GM19025 (cell line): ENCODE measurements around the gene SNCAIP.

Experiments used
- ATAC-seq: cut with Tn5 transposase; IDR thresholded peaks from one replicate; pipeline ENCODE4 v1.9.1; 2021; ENCODE audit warnings: mild to moderate bottlenecking, low read depth, moderate library complexity; ENCODE audit not compliant: unreplicated experiment

SNCAIP gene

GRCh38 chr5:122391621-122392020 is 79.6 kb downstream of the SNCAIP start:
- no peak for ATAC-seq

DNA sequence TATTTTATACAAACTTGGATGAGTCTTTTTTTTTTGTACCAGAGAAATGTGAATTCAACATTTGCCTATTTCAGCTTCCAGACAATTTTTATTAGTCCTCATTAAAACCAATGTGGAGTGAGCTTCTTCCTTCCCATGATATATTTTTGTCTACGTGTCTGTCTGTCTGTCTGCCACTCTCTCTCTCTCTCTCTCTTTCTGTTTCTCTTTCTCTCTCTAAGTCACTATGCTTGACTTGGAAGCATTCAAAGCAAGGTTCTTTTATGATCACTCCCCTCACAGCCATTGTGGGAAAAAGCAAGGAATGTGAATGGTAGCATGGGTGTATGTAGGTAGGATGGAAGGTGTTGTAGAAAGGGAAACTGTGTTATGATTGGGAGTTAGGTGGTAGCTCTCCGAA is 80.2 kb downstream of the SNCAIP start:
- no peak for ATAC-seq

DNA sequence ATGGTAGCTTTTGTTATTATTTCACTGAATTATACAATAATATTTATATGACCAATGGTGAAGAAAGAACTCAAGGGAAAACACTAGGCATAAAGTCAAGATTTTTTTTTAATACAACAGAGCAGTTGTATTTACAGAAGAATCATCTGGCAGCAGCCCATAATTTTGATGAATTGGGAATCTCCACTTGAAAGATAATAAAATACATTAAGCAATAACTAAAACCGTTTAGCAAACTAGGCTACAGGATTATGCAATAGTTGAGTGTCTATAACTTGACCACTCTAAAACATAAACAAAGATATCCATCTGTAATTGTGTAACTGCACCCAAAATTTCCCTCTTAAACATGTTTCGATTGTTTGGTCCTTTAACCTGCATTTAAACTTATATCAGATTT is 80.8 kb downstream of the SNCAIP start:
- no peak for ATAC-seq

DNA sequence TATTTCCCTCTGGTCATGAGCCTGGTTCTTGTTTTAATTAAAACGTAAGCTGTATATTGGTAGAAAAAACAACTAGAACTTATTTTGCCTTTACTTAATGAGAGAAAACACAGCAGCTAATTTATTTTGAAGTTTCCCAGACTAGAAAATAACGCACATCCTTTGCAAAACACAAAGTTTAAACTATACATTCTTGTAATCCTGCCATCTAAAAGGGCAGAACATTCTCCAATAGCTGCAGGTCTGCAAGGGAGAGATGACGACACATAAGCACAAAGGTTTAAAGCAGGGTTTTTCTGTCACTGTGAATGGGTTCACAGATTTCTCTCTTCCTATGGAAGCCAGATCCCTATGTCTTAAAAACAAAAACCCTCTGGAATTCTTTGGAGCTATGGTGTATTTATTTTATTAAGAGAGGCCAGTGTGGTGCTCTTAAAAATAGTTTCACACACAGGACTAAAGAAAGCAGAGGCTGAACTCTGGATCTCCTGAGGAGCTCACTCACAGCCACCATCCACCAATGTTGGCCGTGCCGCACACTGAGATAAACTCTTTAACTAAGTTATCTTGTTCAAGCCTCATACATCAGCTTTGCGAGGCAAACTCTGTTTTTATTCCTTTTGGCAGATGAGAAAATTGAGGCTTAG is 82.4 kb downstream of the SNCAIP start:
- no peak for ATAC-seq

GRCh38 chr5:122398016-122398415 is 86.0 kb downstream of the SNCAIP start:
- ATAC-seq, result no peak

DNA sequence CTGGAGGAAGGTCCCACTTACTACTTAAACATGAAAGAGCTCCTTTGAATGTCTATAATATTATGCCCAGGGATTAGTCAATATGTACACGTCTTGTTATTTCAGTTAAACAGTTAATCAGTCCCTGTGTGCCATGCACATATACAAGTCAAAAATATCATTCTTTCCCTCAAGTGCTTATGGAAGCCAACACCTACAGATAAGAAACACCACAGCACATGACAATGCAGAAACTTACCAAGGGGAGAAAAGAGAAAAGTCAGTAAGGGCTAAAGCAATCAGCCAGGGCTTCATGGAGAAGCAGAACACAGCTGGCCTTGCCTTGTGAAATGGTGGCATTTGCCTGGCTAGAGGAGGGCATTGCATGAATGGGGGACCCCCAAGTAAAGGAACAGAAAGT is 88.3 kb downstream of the SNCAIP start:
- no peak for ATAC-seq

DNA sequence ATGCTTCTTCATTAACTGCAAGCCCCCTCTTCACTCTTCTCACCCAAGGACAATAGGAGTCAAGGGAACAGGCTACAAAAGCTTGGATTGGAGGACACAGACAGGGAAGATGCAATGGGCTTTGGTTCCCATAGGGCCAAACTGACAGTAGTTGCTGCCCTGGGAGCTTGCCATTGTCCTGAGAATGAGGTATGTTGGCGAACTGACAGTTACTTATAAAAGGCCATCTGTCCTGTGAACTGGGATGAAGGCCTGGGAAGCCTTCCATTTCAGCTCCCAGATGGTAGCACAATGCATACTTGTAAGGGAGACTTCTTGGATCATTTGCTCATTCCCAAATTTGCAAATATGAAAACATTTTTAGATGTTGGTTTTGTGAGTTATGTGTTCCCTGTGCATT is 88.9 kb downstream of the SNCAIP start:
- no peak for ATAC-seq

DNA sequence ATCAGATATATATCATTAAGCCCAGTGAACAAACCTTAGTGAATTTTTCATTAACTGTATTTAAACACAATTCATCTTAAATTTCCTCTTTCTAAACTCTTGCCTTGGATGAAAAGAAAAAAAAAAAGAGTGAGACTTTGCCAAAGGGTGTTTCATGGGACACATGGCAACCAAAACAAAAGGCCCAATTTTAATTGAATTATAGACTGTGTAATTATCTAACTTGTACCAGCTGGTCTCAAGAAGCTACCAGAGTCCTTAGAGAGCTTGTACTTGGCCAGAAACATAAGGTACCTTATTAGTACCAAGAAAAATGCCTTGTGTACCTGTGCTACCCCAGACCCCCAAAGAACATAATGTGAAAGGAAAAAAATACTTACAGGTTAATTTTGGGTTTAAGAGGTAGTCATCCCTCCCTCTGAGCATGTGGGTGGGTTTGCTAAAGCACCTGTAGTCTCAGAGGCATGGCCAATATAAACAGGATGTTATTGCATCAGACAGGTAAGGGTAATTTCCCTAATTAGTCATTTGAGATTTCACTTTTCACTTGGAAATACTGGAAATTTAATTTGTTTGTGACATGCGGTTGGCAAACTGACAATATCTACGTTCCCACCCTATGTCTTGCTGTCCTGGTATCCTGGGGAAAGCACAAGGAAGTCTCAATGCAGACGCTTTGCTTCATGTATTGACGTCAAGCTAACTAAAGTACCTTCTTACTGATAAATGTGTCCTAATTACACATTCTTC is 90.1 kb downstream of the SNCAIP start:
- no peak for ATAC-seq

GRCh38 chr5:122402955-122403685 is 91.1 kb downstream of the SNCAIP start:
- no peak for ATAC-seq

DNA sequence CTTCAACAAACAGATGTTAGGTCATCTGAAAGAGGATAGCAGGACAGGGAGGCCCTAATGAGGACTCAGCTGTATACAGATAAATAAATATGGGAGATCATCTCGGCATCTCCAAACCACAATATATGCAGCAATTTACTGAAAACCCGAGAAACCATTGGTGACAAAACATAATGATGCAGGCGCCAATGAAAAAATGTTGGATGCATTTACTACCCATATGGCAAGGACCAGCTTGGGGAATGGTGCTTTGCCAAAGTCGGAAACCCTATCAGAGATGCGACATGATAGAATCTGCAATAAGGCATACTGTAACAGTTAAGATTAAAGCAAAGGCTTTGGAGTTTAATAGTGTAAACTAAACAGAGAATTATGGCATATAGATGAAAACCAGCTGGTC is 92.0 kb downstream of the SNCAIP start:
- ATAC-seq, result no peak

GRCh38 chr5:122404653-122405362 is 92.8 kb downstream of the SNCAIP start:
- ATAC-seq, result no peak

- ATAC-seq, result no peak
These were observed 93.7 kb downstream of the SNCAIP start for GRCh38 chr5:122405751-122406150.

- no peak for ATAC-seq
These were observed 94.1 kb downstream of the SNCAIP start for GRCh38 chr5:122406181-122406580.

DNA sequence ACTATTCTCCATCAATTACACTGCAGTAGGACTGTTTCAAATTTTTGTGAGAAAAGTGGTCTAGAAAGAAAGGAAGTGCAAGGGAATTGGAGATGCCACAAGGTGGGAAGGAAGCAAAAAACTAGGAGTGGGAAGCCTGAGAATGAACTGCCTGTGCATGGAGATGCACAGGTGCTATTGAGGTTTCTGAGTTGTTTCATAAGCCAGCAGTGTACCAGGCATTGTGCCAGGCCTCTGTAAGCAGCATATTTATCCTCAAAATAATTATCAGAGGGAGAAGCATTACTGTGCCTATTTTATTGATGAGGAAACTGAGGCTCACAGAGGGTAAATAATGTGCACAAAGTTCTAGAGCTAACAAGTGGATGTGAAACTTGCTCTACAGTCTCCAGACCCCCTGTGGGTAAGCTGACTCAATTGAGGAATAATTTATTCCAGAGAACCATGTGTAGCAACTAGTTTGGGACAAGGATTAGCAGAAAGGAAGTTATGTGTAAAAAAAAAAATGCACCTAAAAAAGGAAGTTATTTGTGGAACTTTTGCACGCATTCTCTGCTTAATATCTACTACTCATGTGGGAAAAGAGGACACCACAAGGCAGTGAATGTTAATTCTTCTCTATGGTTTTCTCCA is 96.7 kb downstream of the SNCAIP start:
- no peak for ATAC-seq

DNA sequence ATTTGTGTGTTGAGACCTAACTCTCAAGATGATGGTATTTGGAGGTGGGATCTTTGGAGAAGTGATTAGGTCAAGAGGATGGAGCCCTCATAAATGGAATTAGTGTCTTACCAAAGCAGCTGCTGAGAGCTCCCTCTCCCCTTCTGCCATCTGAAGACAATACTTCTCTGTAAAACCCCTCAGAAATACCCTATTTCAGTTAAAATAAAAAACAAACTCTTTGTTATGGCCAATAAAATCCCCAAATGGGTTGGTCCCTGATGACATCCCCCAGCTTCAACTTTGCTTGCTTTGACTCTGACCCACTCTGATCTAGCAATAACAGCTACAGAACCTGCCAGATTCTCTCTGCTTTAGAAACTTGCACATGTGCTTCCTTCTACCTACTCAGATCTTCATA is 100.9 kb downstream of the SNCAIP start:
- no peak for ATAC-seq

- ATAC-seq, result no peak
These were observed 101.7 kb downstream of the SNCAIP start for GRCh38 chr5:122413722-122414121.

DNA sequence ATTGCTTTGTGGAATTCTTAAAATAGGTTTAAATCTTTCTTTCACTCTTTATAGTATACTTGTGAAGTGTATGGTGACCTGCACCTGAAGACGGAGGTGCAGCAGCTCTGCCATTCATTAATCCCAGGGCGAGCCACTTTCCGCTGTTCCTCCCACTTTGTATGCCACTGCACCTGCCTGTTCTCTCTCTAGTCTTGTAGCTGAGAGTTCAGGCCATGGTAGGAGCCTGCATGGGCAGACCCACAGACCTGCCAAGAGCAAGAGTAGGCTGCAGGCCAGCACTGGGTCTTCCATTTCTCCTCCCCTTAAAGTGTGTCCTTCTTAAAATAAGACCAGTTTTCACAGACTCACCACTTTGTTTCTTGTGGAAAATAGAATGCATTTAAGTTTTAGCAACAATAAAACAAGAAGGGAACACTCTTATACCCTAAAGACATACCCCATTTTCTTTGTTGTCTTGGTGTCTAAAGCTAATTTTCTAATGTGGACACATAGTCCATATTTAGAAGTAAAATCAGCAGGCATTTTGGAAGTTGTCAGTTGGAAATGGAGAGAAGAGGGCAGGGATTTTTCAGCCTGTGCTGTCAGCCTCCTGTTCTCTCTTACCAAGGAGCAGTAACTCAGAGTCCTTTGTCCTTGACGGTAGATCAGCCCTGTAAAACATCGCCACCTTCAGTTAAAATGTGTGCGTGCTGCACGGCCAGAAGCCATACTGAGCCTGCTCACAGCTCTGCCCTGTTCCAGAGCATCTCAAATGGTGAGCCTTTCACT is 103.2 kb downstream of the SNCAIP start:
- peak; percentile 55 for ATAC-seq

GRCh38 chr5:122415801-122416120 is 103.7 kb downstream of the SNCAIP start:
- no peak for ATAC-seq

GRCh38 chr5:122419142-122419894 is 107.3 kb downstream of the SNCAIP start:
- ATAC-seq, result no peak
